Measurements from ENCODE around the gene PRTG.
A peak's percentile ranks its signal among the peaks of the same experiment; 100 is the strongest.
"Not testable (repeated sequence)": the region's sequence is repeated elsewhere in the genome, so short reads cannot be mapped to it uniquely, and the experiment has no call there.

PRTG gene

DNA sequence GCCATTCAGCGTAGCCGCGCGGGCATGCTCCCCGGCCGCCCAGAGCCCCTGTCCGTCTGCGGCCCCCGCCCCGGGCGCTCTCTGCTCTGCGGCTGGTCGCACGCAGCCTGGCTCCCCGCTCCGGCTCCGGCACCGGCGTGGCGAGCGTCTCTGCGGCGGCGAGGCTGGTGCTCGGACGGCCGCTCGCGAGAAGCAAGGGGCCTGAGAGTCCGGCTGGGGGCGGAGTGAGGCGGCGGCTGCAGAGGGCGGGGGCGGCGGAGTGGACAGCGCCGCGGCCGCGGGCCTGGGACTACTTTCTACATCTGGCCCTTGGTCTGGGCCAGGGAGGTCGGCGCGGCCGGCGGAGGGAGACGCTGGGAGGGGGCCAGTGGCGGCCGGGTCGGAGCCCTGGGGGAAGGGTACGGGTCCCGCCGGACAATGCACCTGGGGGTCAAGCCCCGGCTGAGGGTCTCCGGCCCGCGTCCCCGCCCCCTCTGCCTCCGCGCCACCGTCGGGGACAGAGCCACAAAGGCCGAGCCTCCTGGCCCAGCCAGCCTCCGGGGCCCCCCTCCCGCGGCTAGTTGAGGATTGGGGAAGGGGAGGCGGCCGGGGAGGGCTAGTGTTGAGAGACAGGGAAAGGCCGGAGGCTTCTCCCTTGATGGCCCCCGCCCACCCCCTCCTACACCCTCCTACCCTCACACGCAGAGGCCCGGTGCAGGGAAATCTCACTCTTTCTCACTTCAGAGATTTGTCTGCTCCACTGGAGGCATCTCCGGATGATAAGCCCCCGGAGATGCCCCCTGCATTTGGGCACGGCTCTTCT is at the start of gene PRTG:
Gene PRTG (minus strand): TSS at position 226 of the 802 bp plus-strand sequence. CDS start 221 bp downstream, at position 5.
- DNase-seq (ENCODE audit: low spot score) = peak; percentile 77

DNA sequence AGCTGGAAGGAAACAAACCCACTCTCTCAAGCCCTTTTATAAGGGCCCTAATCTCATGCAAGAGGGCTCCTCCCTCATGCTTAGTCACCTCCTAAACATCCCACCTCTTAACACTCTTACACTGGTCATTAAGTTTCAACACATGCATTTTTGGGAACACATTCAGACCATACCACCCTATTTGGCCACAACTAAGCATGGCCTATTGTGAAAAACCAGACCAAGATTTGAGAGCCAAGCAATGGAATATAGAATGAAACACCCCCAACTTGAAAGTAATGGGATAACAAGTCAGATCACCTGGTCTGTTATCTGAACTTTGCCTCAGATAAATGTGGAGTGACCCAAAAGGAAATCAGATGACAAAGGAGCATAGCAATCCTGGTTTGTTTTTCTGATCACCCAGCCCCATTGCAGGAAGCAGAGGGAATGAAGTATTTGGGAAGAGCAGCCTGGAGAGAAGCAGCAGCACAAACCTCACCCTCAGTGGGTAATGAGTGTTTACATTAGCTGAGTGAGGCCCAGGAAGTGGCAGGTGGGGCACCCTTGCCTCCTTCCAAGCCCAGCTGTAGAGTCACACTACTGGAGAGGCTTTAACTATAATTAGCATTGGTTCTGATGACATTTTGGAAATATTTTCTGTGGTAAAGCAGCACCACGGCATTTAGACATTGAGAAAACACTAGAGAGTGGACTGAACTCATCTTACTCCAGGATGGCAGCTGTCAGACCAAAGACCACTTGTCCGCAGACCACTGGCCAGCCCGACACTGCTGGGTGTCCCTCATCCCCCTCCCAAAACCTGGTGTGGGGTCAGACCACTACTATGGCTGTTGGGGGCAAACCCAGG is 48.8 kb upstream of the PRTG start:
- DNase-seq (ENCODE audit: low spot score) = no peak

DNA sequence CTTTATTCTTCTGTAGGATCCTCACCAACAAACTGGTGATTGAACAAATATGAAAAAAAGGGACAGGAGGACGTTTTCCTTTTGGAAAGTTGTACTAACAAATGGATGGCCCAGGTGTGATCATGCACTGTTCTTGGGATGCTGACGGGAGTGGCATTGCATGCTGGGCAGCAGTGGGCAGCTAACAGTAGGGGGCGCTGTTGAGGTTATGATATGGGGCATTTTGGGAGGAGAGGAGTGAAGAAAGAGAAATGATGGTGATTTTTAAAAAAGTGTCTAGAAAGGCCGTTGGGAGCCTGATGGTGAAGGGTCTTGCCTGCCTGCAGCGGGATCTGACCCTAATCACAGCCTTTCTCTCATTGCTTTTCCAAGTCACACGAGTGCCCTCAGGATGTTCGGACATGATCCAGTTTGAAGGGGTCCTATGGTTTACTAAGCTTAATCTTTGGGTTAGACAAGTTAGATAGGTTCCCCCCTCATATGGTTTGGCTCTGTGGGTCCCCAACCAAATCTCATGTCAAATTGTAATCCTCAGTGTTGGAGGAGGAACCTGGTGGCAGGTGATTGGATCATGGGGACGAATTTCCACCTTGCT is 46.2 kb upstream of the PRTG start:
- DNase-seq (ENCODE audit: low spot score) = no peak

DNA sequence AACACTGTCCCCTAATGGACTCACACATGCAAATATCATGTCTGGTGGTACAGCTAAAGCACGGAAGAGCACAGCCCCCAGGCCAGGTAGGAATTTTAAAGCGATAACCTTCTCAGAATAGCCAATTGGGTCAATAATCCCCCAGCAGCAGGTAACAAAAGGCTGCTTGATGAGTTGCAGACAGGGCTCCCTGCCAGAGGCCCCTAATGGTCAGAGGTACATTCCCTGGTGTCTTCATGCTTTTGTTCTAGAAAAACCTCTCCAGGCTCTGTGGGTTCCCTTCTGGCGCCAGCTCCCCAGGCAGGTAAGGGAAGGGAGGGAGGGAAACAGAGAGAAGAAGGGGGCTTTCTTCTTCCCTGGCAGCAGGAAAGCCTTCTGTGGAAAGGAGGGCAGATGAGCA is 43.4 kb upstream of the PRTG start:
- DNase-seq (ENCODE audit: low spot score) = no peak

GRCh38 chr15:55785593-55785992 is 42.6 kb upstream of the PRTG start:
- not testable (repeated sequence) for DNase-seq (ENCODE audit: low spot score)

DNA sequence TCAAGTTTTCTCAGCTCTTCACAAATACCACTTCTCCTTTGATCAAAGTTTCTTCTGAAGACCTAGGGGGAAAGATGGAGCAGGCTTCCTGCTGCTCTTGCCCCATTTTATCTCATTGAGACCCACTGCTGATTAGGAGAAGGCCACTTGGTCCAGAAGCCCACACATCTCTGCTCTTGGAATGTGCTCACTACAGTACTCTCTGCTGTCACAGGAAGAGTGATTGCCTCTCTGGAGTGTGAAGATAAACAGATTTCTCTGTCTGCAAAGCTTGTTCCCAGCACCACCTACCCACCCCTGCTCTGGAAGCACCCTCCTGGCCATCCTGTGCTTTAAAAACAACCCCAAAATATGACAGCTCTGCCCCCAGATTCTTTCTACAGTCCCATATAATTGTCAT is 41.3 kb upstream of the PRTG start:
- no peak for DNase-seq (ENCODE audit: low spot score)

GRCh38 chr15:55782901-55783300 is 39.9 kb upstream of the PRTG start:
- no peak for DNase-seq (ENCODE audit: low spot score)

DNA sequence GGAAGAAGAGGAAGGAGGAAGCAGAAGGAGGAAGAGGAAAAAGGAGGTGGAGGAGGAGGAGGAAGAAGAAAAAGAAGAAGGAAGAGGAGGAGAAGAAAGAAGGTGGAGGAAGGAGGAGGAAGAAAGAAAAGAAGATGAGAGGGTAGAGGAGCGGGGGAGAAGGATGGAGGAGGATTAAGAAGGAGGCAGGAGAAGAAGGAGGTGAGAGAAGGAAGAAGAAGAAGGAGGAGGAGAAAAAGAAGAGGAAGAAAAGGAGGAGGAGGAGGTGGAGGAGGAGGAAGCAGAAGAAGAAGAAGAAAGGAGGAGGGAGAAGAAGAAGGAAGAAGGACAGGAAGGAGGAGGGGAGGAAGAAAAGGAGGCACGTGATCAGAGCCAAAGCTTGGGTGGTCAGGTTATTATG is 37.3 kb upstream of the PRTG start:
- no peak for DNase-seq (ENCODE audit: low spot score)

DNA sequence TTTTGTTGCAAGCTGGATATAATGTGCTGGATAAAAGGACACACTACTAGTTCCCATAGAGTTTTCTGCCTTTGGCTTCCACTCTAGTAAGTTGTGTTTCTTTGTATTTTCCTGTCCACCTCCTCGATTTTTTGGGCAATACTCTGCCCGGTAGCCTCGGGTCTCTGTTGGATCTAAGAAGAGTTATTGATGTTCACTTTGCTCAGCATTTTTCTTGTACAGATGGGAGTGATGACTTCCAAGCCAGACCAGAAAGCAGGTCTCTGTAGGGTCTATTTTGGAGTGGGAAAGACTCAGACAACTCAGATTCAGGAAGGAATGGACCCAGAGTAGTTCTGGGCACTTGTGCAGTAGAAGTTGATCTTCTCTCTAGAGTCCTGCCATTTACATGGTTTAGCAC is 36.0 kb upstream of the PRTG start:
- no peak for DNase-seq (ENCODE audit: low spot score)

- DNase-seq (ENCODE audit: low spot score) = no peak
Measured at GRCh38 chr15:55775316-55775715, 32.4 kb upstream of the PRTG start.

DNA sequence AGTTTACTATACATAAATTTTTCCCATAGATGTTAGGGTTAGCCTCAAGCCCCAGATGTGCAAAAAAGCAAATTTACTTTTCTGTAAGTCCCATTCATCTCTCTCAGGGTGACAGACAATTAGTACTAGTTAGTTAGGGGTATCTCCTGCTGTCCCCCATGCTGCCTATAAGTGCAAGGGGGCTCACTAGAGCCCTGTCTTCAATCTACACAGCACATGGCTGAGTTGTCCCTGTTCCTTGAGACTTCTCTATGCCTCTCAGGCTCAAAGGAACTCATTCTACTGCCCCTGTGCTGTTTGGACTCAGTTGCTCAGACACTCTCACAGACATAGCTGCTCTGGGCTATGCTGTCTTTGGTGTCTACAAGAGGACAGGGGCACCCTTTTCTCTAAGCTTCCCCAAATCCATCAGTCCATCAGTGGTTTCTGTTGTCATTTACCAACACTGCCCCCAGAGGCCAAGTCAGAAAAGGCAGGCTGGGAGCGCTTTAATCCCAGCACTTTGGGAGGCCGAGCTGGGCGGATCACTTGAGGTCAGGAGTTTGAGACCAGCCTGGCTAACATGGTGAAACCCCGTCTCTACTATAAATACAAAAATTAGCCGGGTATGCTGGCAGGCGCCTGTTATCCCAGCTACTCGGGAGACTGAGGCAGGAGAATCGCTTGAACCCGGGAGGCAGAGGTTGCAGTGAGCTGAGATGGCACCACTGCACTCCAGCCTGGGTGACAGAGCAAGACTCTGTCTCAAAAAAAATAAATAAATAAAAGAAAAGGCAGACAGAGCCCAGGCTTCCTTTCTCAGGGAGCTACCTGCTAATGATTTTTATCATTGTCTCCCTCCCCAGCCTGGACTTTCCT is 31.4 kb upstream of the PRTG start:
- peak; percentile 60 for DNase-seq (ENCODE audit: low spot score)

DNA sequence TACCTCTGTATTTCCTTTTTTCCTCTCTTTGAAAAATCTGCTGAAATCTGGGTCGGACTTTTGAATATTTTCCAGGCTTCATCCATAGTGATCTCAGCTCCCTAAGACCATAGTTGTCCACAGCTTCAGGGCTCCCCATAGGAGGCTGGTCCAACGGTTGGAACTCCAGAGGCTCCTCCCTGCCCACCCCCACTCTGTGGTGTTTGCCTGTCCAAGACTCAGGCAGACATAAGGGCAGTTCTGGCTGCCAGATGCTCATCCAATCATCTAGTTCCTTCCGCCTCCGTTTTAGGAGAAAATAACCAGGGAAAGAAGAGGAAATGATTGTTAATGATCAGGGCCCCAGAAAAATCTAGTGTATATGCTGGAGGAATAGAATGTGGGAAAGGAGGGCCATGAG is 27.9 kb upstream of the PRTG start:
- DNase-seq (ENCODE audit: low spot score) = peak; percentile 41

DNA sequence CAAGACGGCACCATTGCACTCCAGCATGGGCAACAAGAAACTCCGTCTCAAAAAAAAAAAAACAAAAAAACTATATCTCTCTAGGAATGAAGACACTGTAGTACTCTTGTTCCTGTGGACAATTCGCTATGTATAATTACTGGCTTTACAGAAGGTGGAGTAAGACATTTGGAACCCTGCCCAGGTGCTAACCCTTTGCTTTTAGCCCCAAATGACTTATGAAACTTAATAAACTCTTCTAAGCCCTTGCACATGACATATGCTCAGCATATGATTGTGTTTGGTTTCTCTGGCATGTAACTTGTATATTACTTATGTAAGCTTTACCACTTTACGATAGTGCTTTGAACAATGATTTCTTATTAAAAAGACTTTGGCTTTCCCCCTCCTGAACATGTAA is 27.3 kb upstream of the PRTG start:
- DNase-seq (ENCODE audit: low spot score) = no peak

DNA sequence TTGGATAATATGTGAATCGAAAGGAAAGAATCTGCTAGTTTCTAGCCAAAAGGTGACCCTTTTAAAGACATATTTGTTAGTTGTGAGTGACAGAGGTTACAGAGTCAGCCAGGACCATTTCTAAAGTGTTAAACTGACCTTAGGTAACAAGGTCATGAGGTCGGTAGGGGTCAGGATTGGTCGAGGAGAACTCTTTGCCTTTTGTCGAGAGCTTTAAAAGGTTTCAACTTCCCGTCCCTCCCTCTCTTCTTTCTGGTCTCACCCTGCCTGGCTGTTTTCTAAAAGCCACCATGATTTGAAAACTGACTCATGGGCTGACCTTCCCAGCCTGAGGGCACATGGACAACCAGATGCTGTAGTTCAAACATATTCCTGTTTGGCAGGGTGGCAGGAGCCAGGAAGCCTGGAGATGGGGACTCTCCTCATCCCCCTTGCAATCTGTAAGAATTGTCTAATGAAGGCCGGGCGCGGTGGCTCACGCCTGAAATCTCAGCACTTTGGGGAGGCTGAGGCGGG is 25.8 kb upstream of the PRTG start:
- DNase-seq (ENCODE audit: low spot score) = no peak

- no peak for DNase-seq (ENCODE audit: low spot score)
Measured at GRCh38 chr15:55766676-55767075, 23.7 kb upstream of the PRTG start.

DNA sequence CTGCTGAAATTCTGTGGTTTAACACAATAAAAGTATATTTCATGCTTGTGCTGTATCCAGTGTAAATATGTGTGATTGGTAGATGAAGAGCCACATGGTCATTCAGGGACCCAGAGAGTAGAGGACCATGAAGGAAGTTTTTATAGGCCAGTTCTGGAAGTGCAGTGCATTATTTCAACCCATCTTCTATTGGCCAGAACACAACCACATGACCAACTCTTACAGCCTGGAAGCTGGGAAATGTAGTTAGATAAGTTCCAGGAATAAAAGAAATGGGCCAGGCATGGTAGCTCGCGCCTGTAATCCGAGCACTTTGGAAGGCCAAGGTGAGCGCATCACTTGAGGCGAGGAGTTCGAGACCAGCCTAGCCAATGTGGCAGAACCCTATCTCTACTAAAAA is 21.4 kb upstream of the PRTG start:
- no peak for DNase-seq (ENCODE audit: low spot score)

DNA sequence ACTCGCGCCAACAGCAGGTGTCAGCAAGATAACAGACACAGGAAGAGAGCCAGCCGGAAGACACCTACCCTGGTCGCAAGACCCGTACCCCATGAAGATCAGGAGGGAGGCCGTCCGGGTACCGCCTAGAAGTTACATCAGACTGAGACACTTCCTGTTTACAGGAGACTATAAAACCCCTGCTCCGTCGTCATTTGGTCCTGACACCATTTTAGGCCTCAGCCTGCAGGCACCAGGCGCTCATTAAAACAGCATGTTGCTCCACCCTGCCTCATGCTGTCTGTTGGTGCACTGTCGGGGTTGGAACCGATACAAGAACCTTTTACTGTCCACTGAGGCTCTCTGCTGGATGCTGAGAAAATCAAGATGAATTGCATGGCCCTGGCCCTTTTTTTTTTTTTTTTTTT is 15.6 kb upstream of the PRTG start:
- DNase-seq (ENCODE audit: low spot score) = peak; percentile 61

- DNase-seq (ENCODE audit: low spot score) = not testable (repeated sequence)
Measured at GRCh38 chr15:55753433-55753832, 10.5 kb upstream of the PRTG start.

- no peak for DNase-seq (ENCODE audit: low spot score)
Measured at GRCh38 chr15:55750706-55751105, 7.8 kb upstream of the PRTG start.

DNA sequence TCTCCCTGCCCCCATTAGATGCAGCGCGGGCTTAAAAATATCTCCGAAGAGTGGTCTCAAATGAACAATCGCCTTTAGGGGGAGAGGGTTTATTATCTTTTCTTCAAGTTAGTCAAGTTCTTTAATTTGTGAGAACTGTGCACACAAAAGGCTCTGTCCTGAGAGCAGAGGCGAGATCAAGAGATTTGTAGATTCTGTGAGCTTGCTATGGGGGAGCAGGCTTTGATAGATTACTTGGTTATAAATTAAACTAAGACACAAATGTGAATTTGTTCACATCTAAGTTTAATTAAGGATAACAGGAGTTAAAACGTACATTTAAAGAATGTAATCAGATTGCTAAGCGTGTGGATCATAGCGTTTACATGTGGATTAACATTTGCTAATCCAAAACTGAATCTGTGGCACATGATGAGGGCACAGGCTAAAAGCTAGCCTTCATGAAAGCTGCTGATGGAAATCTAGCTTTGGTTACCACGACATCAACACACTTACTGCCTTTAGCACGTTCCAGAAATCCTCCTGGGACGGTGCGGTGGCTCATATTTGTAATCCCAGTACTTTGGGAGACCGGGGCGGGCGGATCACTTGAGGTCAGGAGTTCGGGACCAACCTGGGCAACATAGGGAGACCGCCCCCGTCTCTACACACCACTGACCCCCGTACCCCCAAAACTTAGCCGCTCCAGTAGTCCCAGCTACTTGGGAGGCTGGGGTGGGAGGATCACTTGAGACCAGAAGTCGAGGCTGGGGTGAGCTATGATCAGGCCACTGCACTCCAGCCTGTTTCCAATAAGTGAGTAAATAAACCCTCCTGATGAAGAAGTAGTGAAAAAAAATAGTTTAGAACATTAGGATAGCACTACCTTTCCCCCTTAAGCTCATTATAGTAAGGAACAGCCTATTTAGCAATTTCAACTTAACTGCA is 1.0 kb upstream of the PRTG start:
- DNase-seq (ENCODE audit: low spot score) = peak; percentile 68

- peak; percentile 73 for DNase-seq (ENCODE audit: low spot score)
Measured at GRCh38 chr15:55742498-55742926, 440 bp downstream of the PRTG start.
